Tibial nerve (tissue), 4 donors: ENCODE results near the gene GABRE. TPM values are rescaled to one million over a fixed set of nuclear protein-coding genes. Genes with fewer than 3 reads are reported as not detected.
A peak's percentile ranks its signal among the peaks of the same experiment; 100 is the strongest.

Experiments
- DNase-seq, 2 donors: peaks; one replicate each; pipeline ENCODE4 v3.0.0-alpha.2; 2019; ENCODE audit warnings: low spot score in 2 of 2
- H3K27ac ChIP-seq, 4 donors: fragments of 200-600 bp; sonication (generic) in 3 of 4; one replicate each; pipeline ENCODE4 v1.5.1; 2017 to 2019; ENCODE audit warnings: mild to moderate bottlenecking in 1 of 4
- H3K27me3 ChIP-seq, 2 donors: fragments of 200-600 bp; sonication (generic) in 1 of 2; one replicate each; pipeline versions ENCODE4 v1.5.1 to v1.6.0; 2017 to 2019
- H3K36me3 ChIP-seq, 3 donors: fragments of 200-600 bp; sonication (generic); one replicate each; pipeline ENCODE4 v1.5.1; 2018 to 2019
- H3K4me1 ChIP-seq, 4 donors: fragments of 200-600 bp; sonication (generic) in 3 of 4; one replicate each; pipeline ENCODE4 v1.5.1; 2017 to 2019
- H3K4me3 ChIP-seq, 4 donors: fragments of 200-600 bp; sonication (generic) in 3 of 4; one replicate each; pipeline ENCODE4 v1.5.1; 2017 to 2019; ENCODE audit warnings: mild to moderate bottlenecking in 1 of 4, moderate library complexity in 1 of 4
- H3K9me3 ChIP-seq, 4 donors: fragments of 200-600 bp; sonication (generic) in 3 of 4; one replicate each; pipeline ENCODE4 v1.5.1; 2017 to 2019
- EP300 ChIP-seq, 2 donors: sonication (generic); formaldehyde crosslinking; IDR thresholded peaks; one replicate each; pipeline ENCODE4 v1.6.1; 2017; ENCODE audit warnings: antibody characterized with exemption in 2 of 2, mild to moderate bottlenecking in 1 of 2
- POLR2A ChIP-seq, 2 donors: fragments of 450-650 bp; IDR thresholded peaks; one replicate each; pipeline ENCODE4 v1.6.1; 2017; ENCODE audit warnings: antibody characterized with exemption in 2 of 2, mild to moderate bottlenecking in 2 of 2, moderate library complexity in 2 of 2
- WGBS, 2 donors: methylation state at CpG; one replicate each; pipeline ENCODE4 v1.1.5; 2018; 5-methylcytosine and 5-hydroxymethylcytosine counted together
- total RNA-seq, 4 donors: library from RNA; depleted of rRNA; stranded (reverse); fragments of >200 nt; gene quantifications; one replicate each; pipeline ENCODE4 v1.1.0, GENCODE V29; 2016
- TF ChIP-seq, protein P1 (sequence below), 5 experiments: fragments of 200-600 bp in 3 of 5; fragments of 450-650 bp in 2 of 5; sonication (generic) in 3 of 5; IDR thresholded peaks; one replicate each; pipeline ENCODE4 v1.5.1; 2016 to 2019; ENCODE audit warnings: antibody characterized with exemption in 5 of 5, mild to moderate bottlenecking in 3 of 5, moderate library complexity in 2 of 5

Gene GABRE
- total RNA-seq, 4 donors from 2014 or later = 14.5 to 84.6 (median 41.4) TPM

DNA sequence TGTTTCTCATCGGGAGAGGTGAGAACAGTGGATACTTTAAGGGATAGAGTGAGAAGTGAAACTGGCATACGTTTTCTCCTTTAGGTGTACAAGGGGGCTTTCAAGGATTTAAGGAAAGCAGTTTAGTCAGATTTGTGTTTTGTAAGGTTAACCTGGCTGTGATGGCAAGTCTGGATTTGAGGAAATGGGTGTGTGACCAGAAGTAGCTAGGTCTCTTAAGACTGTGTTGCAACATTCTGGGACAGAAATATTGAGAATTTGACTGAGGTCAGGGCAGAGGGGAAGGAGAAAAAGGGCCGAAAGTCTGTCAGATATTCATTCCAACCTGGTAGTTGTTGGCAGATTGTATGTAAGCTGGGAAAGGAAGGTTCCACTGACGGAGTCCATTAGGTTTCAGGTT is 10.4 kb upstream of the GABRE start:
- Histone ChIP-seq H3K4me1 (no peaks in the 10 kb centered on the region), H3K27me3 (no peaks in the 10 kb centered on the region), H3K27ac (no peak overlapping the region), H3K9me3 (no peaks in the 10 kb centered on the region), H3K4me3 (no peak overlapping the region), H3K36me3 (no peaks in the 10 kb centered on the region)
- no peak for DNase-seq
- TF ChIP-seq POLR2A (IDR thresholded peaks at IDR 0.05) (no peak), EP300 (IDR thresholded peaks at IDR 0.05) (no peak)
- TF ChIP-seq, protein P1, sequence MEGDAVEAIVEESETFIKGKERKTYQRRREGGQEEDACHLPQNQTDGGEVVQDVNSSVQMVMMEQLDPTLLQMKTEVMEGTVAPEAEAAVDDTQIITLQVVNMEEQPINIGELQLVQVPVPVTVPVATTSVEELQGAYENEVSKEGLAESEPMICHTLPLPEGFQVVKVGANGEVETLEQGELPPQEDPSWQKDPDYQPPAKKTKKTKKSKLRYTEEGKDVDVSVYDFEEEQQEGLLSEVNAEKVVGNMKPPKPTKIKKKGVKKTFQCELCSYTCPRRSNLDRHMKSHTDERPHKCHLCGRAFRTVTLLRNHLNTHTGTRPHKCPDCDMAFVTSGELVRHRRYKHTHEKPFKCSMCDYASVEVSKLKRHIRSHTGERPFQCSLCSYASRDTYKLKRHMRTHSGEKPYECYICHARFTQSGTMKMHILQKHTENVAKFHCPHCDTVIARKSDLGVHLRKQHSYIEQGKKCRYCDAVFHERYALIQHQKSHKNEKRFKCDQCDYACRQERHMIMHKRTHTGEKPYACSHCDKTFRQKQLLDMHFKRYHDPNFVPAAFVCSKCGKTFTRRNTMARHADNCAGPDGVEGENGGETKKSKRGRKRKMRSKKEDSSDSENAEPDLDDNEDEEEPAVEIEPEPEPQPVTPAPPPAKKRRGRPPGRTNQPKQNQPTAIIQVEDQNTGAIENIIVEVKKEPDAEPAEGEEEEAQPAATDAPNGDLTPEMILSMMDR (IDR thresholded peaks at IDR 0.05) = no peak
- WGBS, 2 donors = 69 to 79% methylated on average over 4 of the region's 4 CpGs

DNA sequence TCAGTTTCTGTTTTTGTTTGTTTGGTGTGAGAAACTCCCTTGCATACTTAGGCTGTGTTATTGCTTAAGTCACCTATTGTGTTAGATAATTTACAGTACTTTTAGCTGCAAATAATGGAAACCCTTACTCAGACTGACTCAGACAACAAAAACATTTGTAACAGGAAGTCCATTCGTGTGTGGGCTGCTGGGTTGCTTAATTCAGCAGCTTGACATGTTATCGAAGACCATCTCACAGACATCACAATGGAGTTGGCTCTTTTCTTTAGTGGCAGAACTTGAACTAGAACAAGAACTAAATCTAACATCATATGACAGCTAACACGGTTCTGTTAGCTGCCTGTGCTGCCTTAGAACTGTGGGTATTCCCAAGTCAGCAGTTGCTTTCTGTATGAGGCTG is 9.9 kb upstream of the GABRE start:
- H3K27ac ChIP-seq = no peak overlapping the region
- TF ChIP-seq, protein P1 (IDR thresholded peaks at IDR 0.05) = no peak
- TF ChIP-seq EP300 (IDR thresholded peaks at IDR 0.05) (peak in 1 of 2 donors; percentile 34), POLR2A (IDR thresholded peaks at IDR 0.05) (no peak)
- H3K27me3 ChIP-seq = no peaks in the 10 kb centered on the region
- no peaks in the 10 kb centered on the region for H3K9me3 ChIP-seq
- no peak overlapping the region for H3K4me3 ChIP-seq
- H3K36me3 ChIP-seq = no peaks in the 10 kb centered on the region
- WGBS, 2 donors = 0 to 23% methylated on average over 3 of the region's 3 CpGs
- DNase-seq = no peak
- no peaks in the 10 kb centered on the region for H3K4me1 ChIP-seq

DNA sequence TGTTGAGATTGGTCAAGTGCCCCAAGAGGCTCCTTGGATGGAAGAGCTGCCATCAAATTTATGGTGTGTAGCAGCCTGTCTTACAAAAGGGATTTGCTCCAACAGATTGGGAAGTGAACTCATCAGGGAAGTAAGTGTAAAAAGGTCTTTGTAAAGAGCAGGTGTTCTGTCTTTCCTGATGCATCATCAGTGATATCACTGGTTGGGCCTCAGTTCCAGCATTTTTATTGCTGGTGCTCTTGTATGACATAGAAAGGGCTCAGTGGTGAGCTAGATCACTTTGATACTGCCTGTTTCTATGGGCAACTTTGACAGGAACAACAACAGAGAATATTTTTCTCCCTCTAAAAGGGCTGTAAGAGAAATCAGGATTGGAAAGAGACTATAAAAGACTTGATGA is 8.7 kb upstream of the GABRE start:
- TF ChIP-seq POLR2A (IDR thresholded peaks at IDR 0.05) (no peak), EP300 (IDR thresholded peaks at IDR 0.05) (no peak)
- TF ChIP-seq, protein P1 (IDR thresholded peaks at IDR 0.05) = no peak
- H3K27ac ChIP-seq = no peak overlapping the region
- no peaks in the 10 kb centered on the region for H3K36me3 ChIP-seq
- H3K4me1 ChIP-seq = no peaks in the 10 kb centered on the region
- H3K9me3 ChIP-seq = no peaks in the 10 kb centered on the region
- H3K27me3 ChIP-seq = no peaks in the 10 kb centered on the region
- no peak for DNase-seq
- no peak overlapping the region for H3K4me3 ChIP-seq

DNA sequence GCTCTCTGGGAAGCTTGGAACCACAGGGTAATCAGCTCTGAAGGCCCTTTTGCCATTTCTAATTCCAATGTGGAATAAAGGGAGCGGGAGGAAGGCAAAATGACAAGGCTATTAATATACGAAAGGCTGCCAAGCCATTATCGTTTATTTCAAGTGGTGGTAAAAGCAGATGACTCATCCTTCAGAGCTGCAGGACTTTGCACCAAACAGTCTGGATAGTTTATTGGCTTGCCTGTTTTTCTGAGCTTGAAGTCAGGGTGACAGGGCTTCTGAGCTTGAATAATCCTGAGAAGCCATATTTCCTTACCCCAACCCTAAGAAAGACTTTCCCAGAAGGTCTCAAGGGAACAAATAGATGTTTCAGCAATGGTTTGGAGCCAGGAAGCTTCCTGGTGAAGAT is 7.7 kb upstream of the GABRE start:
- no peak overlapping the region for H3K27ac ChIP-seq
- no peaks in the 10 kb centered on the region for H3K4me1 ChIP-seq
- no peak for DNase-seq
- no peaks in the 10 kb centered on the region for H3K9me3 ChIP-seq
- no peaks in the 10 kb centered on the region for H3K27me3 ChIP-seq
- no peaks in the 10 kb centered on the region for H3K36me3 ChIP-seq
- TF ChIP-seq, protein P1 (IDR thresholded peaks at IDR 0.05) = no peak
- no peak for TF ChIP-seq POLR2A (IDR thresholded peaks at IDR 0.05)
- no peak for TF ChIP-seq EP300 (IDR thresholded peaks at IDR 0.05)
- 35 to 46% methylated on average over 3 of the region's 3 CpGs for WGBS, 2 donors
- no peak overlapping the region for H3K4me3 ChIP-seq

DNA sequence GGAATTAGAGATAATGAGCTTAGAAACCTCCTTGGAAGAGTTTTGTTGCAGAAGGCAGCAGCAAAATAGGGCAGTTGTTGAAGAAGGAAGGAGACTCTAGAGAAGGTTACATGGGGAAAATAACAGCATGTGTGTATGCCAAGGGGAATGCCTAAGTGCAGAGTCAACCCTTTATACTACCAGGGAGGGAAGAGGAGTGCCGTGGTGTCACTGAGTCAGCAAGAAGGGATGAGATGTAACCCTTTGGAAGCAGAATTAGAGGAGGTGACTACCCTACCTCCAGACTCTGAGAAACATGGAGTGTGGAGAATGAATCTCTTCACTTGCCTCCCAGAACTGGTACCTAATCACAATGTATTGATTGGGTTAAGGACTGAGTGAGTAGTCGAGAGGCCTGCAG is 6.7 kb upstream of the GABRE start:
- Histone ChIP-seq H3K36me3 (no peaks in the 10 kb centered on the region), H3K27me3 (no peaks in the 10 kb centered on the region), H3K27ac (no peak overlapping the region), H3K4me1 (no peaks in the 10 kb centered on the region), H3K4me3 (no peak overlapping the region), H3K9me3 (no peaks in the 10 kb centered on the region)
- 31 to 50% methylated on average over 2 of the region's 2 CpGs for WGBS, 2 donors
- no peak for DNase-seq
- TF ChIP-seq EP300 (IDR thresholded peaks at IDR 0.05) = no peak
- TF ChIP-seq, protein P1 (IDR thresholded peaks at IDR 0.05) = no peak
- no peak for TF ChIP-seq POLR2A (IDR thresholded peaks at IDR 0.05)
